HCT116 (cell line): ENCODE data around the gene TUBB4A. TPM values are rescaled to one million over a fixed set of nuclear protein-coding genes. Genes with fewer than 3 reads are reported as not detected.

Source experiments
- ATAC-seq: fragments of 200-7000 bp; cut with Tn5 transposase; 2 replicates; pipeline ENCODE4 v1.9.1; 2020; ENCODE audit warnings: mild to moderate bottlenecking, moderate library complexity
- BruUV-seq: library from RNA; stranded (reverse); fragments of 400-500 nt; replicated peaks from 2 replicates; lab custom pipeline; 2021; lab: Mats Ljungman, UMichigan
- CTCF ChIA-PET: fragments of 300-600 bp; sonication (Branson Sonifier 250); formaldehyde crosslinking; loops from one replicate; lab custom pipeline; 2021; ENCODE audit warnings: antibody characterized with exemption; lab: Charles Lee
- POLR2A ChIA-PET: fragments of 300-600, 350-600 bp; sonication (Branson Sonifier 250); formaldehyde crosslinking; loops from one replicate; lab custom pipeline; 2021; ENCODE audit warnings: antibody characterized with exemption; lab: Charles Lee
- RAD21 ChIA-PET, 2 experiments: fragments of 300-600 bp; sonication (Branson Sonifier 250); formaldehyde crosslinking; loops; one replicate each; lab custom pipeline; 2023; ENCODE audit warnings: low total read pairs in 2 of 2; ENCODE audit not compliant: uncharacterized antibody in 2 of 2, unreplicated experiment in 2 of 2, low non-redundant PET in 1 of 2; lab: Charles Lee
- DNase-seq: peaks from one replicate; pipeline ENCODE4 v3.0.0-alpha.2; 2010; ENCODE audit warnings: low read depth, low spot score
- H2AFZ ChIP-seq: fragments of 200-600 bp; shearing (Covaris generic), sonication (generic); 2 replicates; pipeline ENCODE4 v1.6.1; 2017; ENCODE audit warnings: low read depth, mixed run types, mixed read lengths, antibody characterized with exemption, low read length; ENCODE audit not compliant: poor library complexity, severe bottlenecking
- H3K27ac ChIP-seq: 2 replicates; pipeline ENCODE4 v1.5.1; 2012; ENCODE audit warnings: low read depth, low read length
- H3K27me3 ChIP-seq: fragments of 200-600 bp; sonication (generic); 2 replicates; pipeline ENCODE4 v1.6.1; 2016; ENCODE audit warnings: mixed run types, low read length, mixed read lengths; ENCODE audit not compliant: insufficient read depth
- H3K36me3 ChIP-seq, 2 experiments: fragments of 200-500 bp in 1 of 2; fragments of 200-600 bp in 1 of 2; sonication (Bioruptor generic) in 1 of 2; sonication (generic) in 1 of 2; 2 replicates each; pipeline versions ENCODE4 v1.5.1 to v1.6.1; 2014 to 2016; ENCODE audit warnings: low read length in 2 of 2, inconsistent platforms in 1 of 2, mixed read lengths in 1 of 2, mixed run types in 1 of 2; ENCODE audit not compliant: insufficient read depth in 2 of 2, control insufficient read depth in 1 of 2
- H3K4me1 ChIP-seq, 2 experiments: fragments of 200-600 bp in 1 of 2; sonication (generic) in 1 of 2; 2 replicates each; pipeline versions ENCODE4 v1.5.1 to v1.6.1; 2012 to 2017; ENCODE audit warnings: low read length in 2 of 2, inconsistent platforms in 1 of 2, mild to moderate bottlenecking in 1 of 2, mixed read lengths in 1 of 2, mixed run types in 1 of 2, moderate library complexity in 1 of 2; ENCODE audit not compliant: insufficient read depth in 2 of 2, control insufficient read depth in 1 of 2
- H3K4me2 ChIP-seq: fragments of 200-600 bp; sonication (generic); 2 replicates; pipeline ENCODE4 v1.6.1; 2017; ENCODE audit warnings: mixed run types, low read length, mixed read lengths
- H3K4me3 ChIP-seq, 2 experiments: fragments of 200-600 bp in 1 of 2; sonication (generic) in 1 of 2; replicated peaks in 1 of 2; 2 replicates each; pipeline ENCODE4 v1.5.1; 2011 to 2016; ENCODE audit warnings: low read length in 2 of 2, control low read depth in 1 of 2, low read depth in 1 of 2, mild to moderate bottlenecking in 1 of 2, mixed read lengths in 1 of 2, mixed run types in 1 of 2
- H3K79me2 ChIP-seq: fragments of 200-600 bp; sonication (generic); 2 replicates; pipeline ENCODE4 v1.6.1; 2017; ENCODE audit warnings: mild to moderate bottlenecking, mixed run types, low read length, moderate library complexity, mixed read lengths; ENCODE audit not compliant: insufficient read depth
- H3K9ac ChIP-seq: fragments of 200-600 bp; sonication (generic); 2 replicates; pipeline ENCODE4 v1.6.1; 2016; ENCODE audit warnings: low read length, mixed read lengths
- H3K9me2 ChIP-seq: fragments of 200-600 bp; sonication (generic), shearing (Covaris generic); 2 replicates; pipeline ENCODE4 v1.6.1; 2017; ENCODE audit warnings: mixed run types, mild to moderate bottlenecking, moderate library complexity; ENCODE audit not compliant: insufficient read depth
- H3K9me3 ChIP-seq, 2 experiments: fragments of 200-500 bp in 1 of 2; fragments of 200-600 bp in 1 of 2; sonication (Bioruptor generic) in 1 of 2; sonication (generic) in 1 of 2; 2 replicates each; pipeline ENCODE4 v1.6.1; 2014 to 2017; ENCODE audit warnings: low read length in 2 of 2, mixed read lengths in 2 of 2, inconsistent platforms in 1 of 2, low read depth in 1 of 2, mild to moderate bottlenecking in 1 of 2, mixed run types in 1 of 2, moderate library complexity in 1 of 2; ENCODE audit not compliant: control insufficient read depth in 1 of 2, insufficient read depth in 1 of 2
- H4K20me1 ChIP-seq: fragments of 200-600 bp; sonication (generic), shearing (Covaris generic); 2 replicates; pipeline ENCODE4 v1.6.1; 2017; ENCODE audit warnings: mixed run types, mild to moderate bottlenecking, moderate library complexity; ENCODE audit not compliant: insufficient read depth
- CBX3 ChIP-seq: IDR thresholded peaks from 2 replicates; pipeline ENCODE4 v1.6.1; 2012; ENCODE audit warnings: low read depth
- CEBPB ChIP-seq: IDR thresholded peaks from 2 replicates; pipeline ENCODE4 v1.6.1; 2012; ENCODE audit warnings: low read depth
- EGR1 ChIP-seq: IDR thresholded peaks from 2 replicates; pipeline ENCODE4 v1.6.1; 2012; ENCODE audit warnings: low read depth
- ELF1 ChIP-seq: IDR thresholded peaks from 2 replicates; pipeline ENCODE4 v1.6.1; 2012; ENCODE audit warnings: low read depth, borderline replicate concordance
- EZH2phosphoT487 ChIP-seq: fragments of 200-600 bp; IDR thresholded peaks from 2 replicates; pipeline ENCODE4 v1.6.1; 2018; ENCODE audit warnings: antibody characterized with exemption, borderline replicate concordance
- JUND ChIP-seq: IDR thresholded peaks from 2 replicates; pipeline ENCODE4 v1.6.1; 2012
- POLR2A ChIP-seq: IDR thresholded peaks from 2 replicates; pipeline ENCODE4 v1.7.0; 2011; ENCODE audit warnings: borderline replicate concordance; ENCODE audit not compliant: insufficient read depth, insufficient read length; ENCODE audit errors: extremely low read depth
- POLR2AphosphoS5 ChIP-seq: IDR thresholded peaks from 2 replicates; pipeline ENCODE4 v1.6.1; 2011; ENCODE audit warnings: mild to moderate bottlenecking, low read depth, low read length, moderate library complexity
- SIN3A ChIP-seq: IDR thresholded peaks from 2 replicates; pipeline ENCODE4 v1.6.1; 2012; ENCODE audit warnings: low read depth
- SP1 ChIP-seq: IDR thresholded peaks from 2 replicates; pipeline ENCODE4 v1.6.1; 2012; ENCODE audit warnings: low read depth
- SRF ChIP-seq: IDR thresholded peaks from 2 replicates; pipeline ENCODE4 v1.6.1; 2012; ENCODE audit warnings: low read depth
- TCF7L2 ChIP-seq: IDR thresholded peaks from 2 replicates; pipeline ENCODE4 v1.7.0; 2011; ENCODE audit warnings: borderline replicate concordance, inconsistent platforms; ENCODE audit not compliant: insufficient read depth, insufficient read length; ENCODE audit errors: extremely low read depth
- YY1 ChIP-seq: IDR thresholded peaks from 2 replicates; pipeline ENCODE4 v1.6.1; 2011; ENCODE audit warnings: low read length, low read depth, moderate library complexity, mild to moderate bottlenecking; ENCODE audit not compliant: insufficient replicate concordance; ENCODE audit errors: extremely low read depth
- ZBTB33 ChIP-seq: IDR thresholded peaks from 2 replicates; pipeline ENCODE4 v1.6.1; 2011; ENCODE audit warnings: mild to moderate bottlenecking, low read length, moderate library complexity; ENCODE audit not compliant: insufficient replicate concordance; ENCODE audit errors: extremely low read depth
- ZFX ChIP-seq: fragments of 450-650 bp; IDR thresholded peaks from 2 replicates; pipeline ENCODE4 v1.6.1; 2017
- ZNF274 ChIP-seq: fragments of 200-500 bp; sonication (Bioruptor generic); IDR thresholded peaks from 2 replicates; pipeline ENCODE4 v1.6.1; 2014; ENCODE audit warnings: mild to moderate bottlenecking, low read depth, low read length, inconsistent platforms
- intact Hi-C: fragments of 100-400 bp; cut with micrococcal nuclease; formaldehyde crosslinking; loops from 2 replicates; pipeline ENCODE4 v1.10.0; 2022
- total RNA-seq: library from RNA; stranded (reverse); gene quantifications from one replicate; pipeline ENCODE4 v1.2.1, GENCODE V29; 2021; ENCODE audit not compliant: unreplicated experiment
- TF ChIP-seq, protein P1 (sequence below), 3 experiments: fragments of 200-600 bp in 1 of 3; sonication (generic) in 1 of 3; IDR thresholded peaks in 2 of 3; conservative IDR thresholded peaks in 1 of 3; 2 replicates each; pipeline ENCODE4 v1.5.1; 2012 to 2017; ENCODE audit warnings: low read depth in 2 of 3, low read length in 2 of 3, antibody characterized with exemption in 1 of 3, borderline replicate concordance in 1 of 3, control low read depth in 1 of 3, mild to moderate bottlenecking in 1 of 3, mixed read lengths in 1 of 3, mixed run types in 1 of 3, moderate library complexity in 1 of 3; ENCODE audit not compliant: insufficient read depth in 1 of 3
- TF ChIP-seq, protein P2 (sequence below): IDR thresholded peaks from 2 replicates; pipeline ENCODE4 v1.6.1; 2012; ENCODE audit warnings: low read depth
- TF ChIP-seq, protein P3 (sequence below): IDR thresholded peaks from 2 replicates; pipeline ENCODE4 v1.6.1; 2012

TUBB4A gene
- total RNA-seq, 1 experiment from 2014 or later, result 32.5 TPM

DNA sequence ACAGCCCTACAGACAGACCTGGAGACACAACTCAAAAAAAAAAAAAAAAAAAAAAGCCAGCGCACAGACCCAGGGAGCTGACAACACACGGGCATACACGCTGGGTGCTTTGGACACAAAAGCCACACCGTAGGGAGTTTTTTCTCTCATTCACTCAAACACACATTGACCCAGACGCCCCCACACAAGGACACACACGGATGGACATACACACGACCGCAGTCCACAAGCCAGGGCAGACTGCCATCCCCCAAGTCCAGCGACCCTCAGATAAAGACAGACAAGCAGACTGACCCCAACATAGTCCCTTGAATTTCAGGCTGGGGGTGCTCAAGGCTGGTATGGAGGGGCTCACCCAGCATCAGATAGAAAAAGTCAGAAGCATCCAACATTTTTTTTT, 12.0 kb upstream of the TUBB4A start:
- no peak overlapping the region for H3K4me3 ChIP-seq
- no peaks in the 10 kb centered on the region for H3K9me3 ChIP-seq
- no peaks in the 10 kb centered on the region for H3K27me3 ChIP-seq
- POLR2A ChIA-PET, result no interaction called here
- no peak overlapping the region for H2AFZ ChIP-seq
- H3K9ac ChIP-seq, result no peak overlapping the region
- no peaks in the 10 kb centered on the region for H3K36me3 ChIP-seq
- no peak for TF ChIP-seq SRF
- TF ChIP-seq ELF1, result no peak
- TF ChIP-seq POLR2AphosphoS5, result no peak
- TF ChIP-seq ZBTB33, result no peak
- no peak for TF ChIP-seq CEBPB
- no peak for TF ChIP-seq SIN3A
- TF ChIP-seq YY1, result no peak
- TF ChIP-seq POLR2A, result no peak
- TF ChIP-seq SP1, result no peak
- no peak for TF ChIP-seq EGR1
- TF ChIP-seq EZH2phosphoT487, result no peak
- no peak for TF ChIP-seq TCF7L2
- TF ChIP-seq, protein P1, sequence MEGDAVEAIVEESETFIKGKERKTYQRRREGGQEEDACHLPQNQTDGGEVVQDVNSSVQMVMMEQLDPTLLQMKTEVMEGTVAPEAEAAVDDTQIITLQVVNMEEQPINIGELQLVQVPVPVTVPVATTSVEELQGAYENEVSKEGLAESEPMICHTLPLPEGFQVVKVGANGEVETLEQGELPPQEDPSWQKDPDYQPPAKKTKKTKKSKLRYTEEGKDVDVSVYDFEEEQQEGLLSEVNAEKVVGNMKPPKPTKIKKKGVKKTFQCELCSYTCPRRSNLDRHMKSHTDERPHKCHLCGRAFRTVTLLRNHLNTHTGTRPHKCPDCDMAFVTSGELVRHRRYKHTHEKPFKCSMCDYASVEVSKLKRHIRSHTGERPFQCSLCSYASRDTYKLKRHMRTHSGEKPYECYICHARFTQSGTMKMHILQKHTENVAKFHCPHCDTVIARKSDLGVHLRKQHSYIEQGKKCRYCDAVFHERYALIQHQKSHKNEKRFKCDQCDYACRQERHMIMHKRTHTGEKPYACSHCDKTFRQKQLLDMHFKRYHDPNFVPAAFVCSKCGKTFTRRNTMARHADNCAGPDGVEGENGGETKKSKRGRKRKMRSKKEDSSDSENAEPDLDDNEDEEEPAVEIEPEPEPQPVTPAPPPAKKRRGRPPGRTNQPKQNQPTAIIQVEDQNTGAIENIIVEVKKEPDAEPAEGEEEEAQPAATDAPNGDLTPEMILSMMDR (IDR thresholded peaks at IDR 0.05 in 2 of 3, conservative IDR thresholded peaks at IDR 0.05 in 1 of 3; ENCODE audit: borderline replicate concordance in 1 of 3, insufficient read depth in 1 of 3, low read depth in 2 of 3, low read length in 2 of 3), result no peak
- no peak for TF ChIP-seq ZFX
- no peak for TF ChIP-seq JUND
- TF ChIP-seq ZNF274, result no peak
- TF ChIP-seq, protein P2, sequence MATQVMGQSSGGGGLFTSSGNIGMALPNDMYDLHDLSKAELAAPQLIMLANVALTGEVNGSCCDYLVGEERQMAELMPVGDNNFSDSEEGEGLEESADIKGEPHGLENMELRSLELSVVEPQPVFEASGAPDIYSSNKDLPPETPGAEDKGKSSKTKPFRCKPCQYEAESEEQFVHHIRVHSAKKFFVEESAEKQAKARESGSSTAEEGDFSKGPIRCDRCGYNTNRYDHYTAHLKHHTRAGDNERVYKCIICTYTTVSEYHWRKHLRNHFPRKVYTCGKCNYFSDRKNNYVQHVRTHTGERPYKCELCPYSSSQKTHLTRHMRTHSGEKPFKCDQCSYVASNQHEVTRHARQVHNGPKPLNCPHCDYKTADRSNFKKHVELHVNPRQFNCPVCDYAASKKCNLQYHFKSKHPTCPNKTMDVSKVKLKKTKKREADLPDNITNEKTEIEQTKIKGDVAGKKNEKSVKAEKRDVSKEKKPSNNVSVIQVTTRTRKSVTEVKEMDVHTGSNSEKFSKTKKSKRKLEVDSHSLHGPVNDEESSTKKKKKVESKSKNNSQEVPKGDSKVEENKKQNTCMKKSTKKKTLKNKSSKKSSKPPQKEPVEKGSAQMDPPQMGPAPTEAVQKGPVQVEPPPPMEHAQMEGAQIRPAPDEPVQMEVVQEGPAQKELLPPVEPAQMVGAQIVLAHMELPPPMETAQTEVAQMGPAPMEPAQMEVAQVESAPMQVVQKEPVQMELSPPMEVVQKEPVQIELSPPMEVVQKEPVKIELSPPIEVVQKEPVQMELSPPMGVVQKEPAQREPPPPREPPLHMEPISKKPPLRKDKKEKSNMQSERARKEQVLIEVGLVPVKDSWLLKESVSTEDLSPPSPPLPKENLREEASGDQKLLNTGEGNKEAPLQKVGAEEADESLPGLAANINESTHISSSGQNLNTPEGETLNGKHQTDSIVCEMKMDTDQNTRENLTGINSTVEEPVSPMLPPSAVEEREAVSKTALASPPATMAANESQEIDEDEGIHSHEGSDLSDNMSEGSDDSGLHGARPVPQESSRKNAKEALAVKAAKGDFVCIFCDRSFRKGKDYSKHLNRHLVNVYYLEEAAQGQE, result no peak
- TF ChIP-seq, protein P3, sequence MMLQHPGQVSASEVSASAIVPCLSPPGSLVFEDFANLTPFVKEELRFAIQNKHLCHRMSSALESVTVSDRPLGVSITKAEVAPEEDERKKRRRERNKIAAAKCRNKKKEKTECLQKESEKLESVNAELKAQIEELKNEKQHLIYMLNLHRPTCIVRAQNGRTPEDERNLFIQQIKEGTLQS, result no peak
- TF ChIP-seq CBX3, result no peak
- TF ChIP-seq, all 23 proteins: peak for 0
- CTCF ChIA-PET, result no interaction called here
- Histone ChIP-seq H3K4me1 (peaks cover 5 to 24% of the 10 kb centered on the region in 2 experiments; a peak in 3 of 4 replicates), H3K9me2 (no peaks in the 10 kb centered on the region), H4K20me1 (no peaks in the 10 kb centered on the region), H3K4me2 (no peak overlapping the region), H3K27ac (no peak overlapping the region), H3K79me2 (no peaks in the 10 kb centered on the region)
- RAD21 ChIA-PET, result no interaction called here
- DNase-seq (no peak), ATAC-seq (no peak)
- BruUV-seq, result no TSS peak
- intact Hi-C loops, result no loop called here
